Measurements from ENCODE around the gene KIF16B.

GRCh38 chr20:16349523-16350260, 223.6 kb downstream of the KIF16B start:
- TF ChIP-seq REST (IDR thresholded peaks at IDR 0.05; ENCODE audit: insufficient replicate concordance, low read depth) = no peak
- TF ChIP-seq CTCF (IDR thresholded peaks at IDR 0.05; ENCODE audit: insufficient read depth, low read length) = no peak
